GM10266 (cell line): Measurements from ENCODE around the gene CARD18.

Source experiments
- DNase-seq: peaks from one replicate; pipeline ENCODE4 v3.0.0; 2012; ENCODE audit errors: extremely low spot score
- CTCF ChIP-seq: IDR thresholded peaks from 2 replicates; pipeline ENCODE4 v1.5.1; 2012; ENCODE audit warnings: mild to moderate bottlenecking, low read depth; ENCODE audit not compliant: control insufficient read depth, insufficient read depth; ENCODE audit errors: missing control alignments

CARD18 gene

GRCh38 chr11:105155679-105156078 lies 16.1 kb upstream of the CARD18 start:
- no peak for DNase-seq
- no peak for TF ChIP-seq CTCF

GRCh38 chr11:105153392-105153791 lies 13.8 kb upstream of the CARD18 start:
- no peak for TF ChIP-seq CTCF
- DNase-seq: no peak

GRCh38 chr11:105152560-105152959 lies 13.0 kb upstream of the CARD18 start:
- no peak for TF ChIP-seq CTCF
- no peak for DNase-seq

- DNase-seq: no peak
- TF ChIP-seq CTCF: no peak
Measured at GRCh38 chr11:105152021-105152512, 12.5 kb upstream of the CARD18 start.

GRCh38 chr11:105149477-105149876 lies 9.9 kb upstream of the CARD18 start:
- DNase-seq: no peak
- TF ChIP-seq CTCF: no peak

- DNase-seq: no peak
- TF ChIP-seq CTCF: no peak
Measured at GRCh38 chr11:105148241-105148640, 8.7 kb upstream of the CARD18 start.

GRCh38 chr11:105144887-105145286 lies 5.3 kb upstream of the CARD18 start:
- DNase-seq: no peak
- no peak for TF ChIP-seq CTCF
